Measurements from ENCODE around the gene FRMD4A.
A peak's percentile ranks its signal among the peaks of the same experiment; 100 is the strongest.

The FRMD4A gene

GRCh38 chr10:14330388-14331061, at the start of gene FRMD4A:
Gene FRMD4A, minus strand, starts transcription at chr10:14330924.
- DNase-seq, result peak in 1 of 3 experiments; percentile 33

- peak in 1 of 3 experiments; percentile 20 for DNase-seq
Measured at GRCh38 chr10:14379556-14380280, 49.0 kb upstream of the FRMD4A start.

GRCh38 chr10:14378387-14378960, 47.8 kb upstream of the FRMD4A start:
- no peak for DNase-seq

- no peak for DNase-seq
Measured at GRCh38 chr10:14377591-14378175, 47.0 kb upstream of the FRMD4A start.

GRCh38 chr10:14374745-14375445, 44.2 kb upstream of the FRMD4A start:
- no peak for DNase-seq

GRCh38 chr10:14372606-14373005, 41.9 kb upstream of the FRMD4A start:
- no peak for DNase-seq

- no peak for DNase-seq
Measured at GRCh38 chr10:14371581-14371980, 40.9 kb upstream of the FRMD4A start.

GRCh38 chr10:14370894-14371293, 40.2 kb upstream of the FRMD4A start:
- DNase-seq, result no peak

- DNase-seq, result no peak
Measured at GRCh38 chr10:14369906-14370305, 39.2 kb upstream of the FRMD4A start.

- no peak for DNase-seq
Measured at GRCh38 chr10:14366760-14367159, 36.0 kb upstream of the FRMD4A start.

- no peak for DNase-seq
Measured at GRCh38 chr10:14365266-14365665, 34.5 kb upstream of the FRMD4A start.

- no peak for DNase-seq
Measured at GRCh38 chr10:14362104-14362503, 31.4 kb upstream of the FRMD4A start.

GRCh38 chr10:14360961-14361360, 30.2 kb upstream of the FRMD4A start:
- no peak for DNase-seq

- no peak for DNase-seq
Measured at GRCh38 chr10:14360515-14360914, 29.8 kb upstream of the FRMD4A start.

GRCh38 chr10:14358886-14359573, 28.3 kb upstream of the FRMD4A start:
- DNase-seq, result peak; percentile 31 to 91 (median 59)

GRCh38 chr10:14356921-14357320, 26.2 kb upstream of the FRMD4A start:
- no peak for DNase-seq

- no peak for DNase-seq
Measured at GRCh38 chr10:14355750-14356149, 25.0 kb upstream of the FRMD4A start.

GRCh38 chr10:14353291-14353913, 22.7 kb upstream of the FRMD4A start:
- peak in 1 of 3 experiments; percentile 13 for DNase-seq

- DNase-seq, result no peak
Measured at GRCh38 chr10:14350006-14350405, 19.3 kb upstream of the FRMD4A start.

- no peak for DNase-seq
Measured at GRCh38 chr10:14349081-14349480, 18.4 kb upstream of the FRMD4A start.

GRCh38 chr10:14345262-14345661, 14.5 kb upstream of the FRMD4A start:
- DNase-seq, result no peak

Measured in NCI-H1417 (cell line).